CMK (cell line): ENCODE data around the gene CLEC4M.
"Not testable (repeated sequence)": the region's sequence is repeated elsewhere in the genome, so short reads cannot be mapped to it uniquely, and the experiment has no call there.

Source experiments
- DNase-seq: peaks from one replicate; pipeline ENCODE4 v3.0.0-alpha.2; 2010; ENCODE audit warnings: low read depth

CLEC4M gene

DNA sequence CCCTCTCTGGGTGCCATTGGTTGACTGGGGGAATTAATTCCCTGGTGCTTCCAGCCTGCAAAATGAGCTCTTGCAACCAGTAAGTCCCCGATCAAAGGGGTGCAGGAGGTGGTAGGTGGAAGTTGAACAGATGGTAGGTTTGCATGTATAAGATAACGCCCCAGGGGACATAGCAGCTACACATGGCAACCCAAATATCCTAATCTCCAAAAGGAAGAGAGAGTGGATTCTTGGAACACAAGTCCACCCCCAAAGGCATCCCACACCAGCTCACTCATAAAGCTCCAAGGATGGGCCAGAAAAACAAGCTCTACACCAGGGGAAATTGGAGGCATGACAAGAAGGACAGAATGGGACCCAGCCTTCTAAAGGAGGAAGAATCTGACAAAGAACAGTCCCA lies 20.5 kb upstream of the CLEC4M start:
- DNase-seq: no peak

- DNase-seq: no peak
These were observed 20.1 kb upstream of the CLEC4M start for GRCh38 chr19:7742991-7743390.

DNA sequence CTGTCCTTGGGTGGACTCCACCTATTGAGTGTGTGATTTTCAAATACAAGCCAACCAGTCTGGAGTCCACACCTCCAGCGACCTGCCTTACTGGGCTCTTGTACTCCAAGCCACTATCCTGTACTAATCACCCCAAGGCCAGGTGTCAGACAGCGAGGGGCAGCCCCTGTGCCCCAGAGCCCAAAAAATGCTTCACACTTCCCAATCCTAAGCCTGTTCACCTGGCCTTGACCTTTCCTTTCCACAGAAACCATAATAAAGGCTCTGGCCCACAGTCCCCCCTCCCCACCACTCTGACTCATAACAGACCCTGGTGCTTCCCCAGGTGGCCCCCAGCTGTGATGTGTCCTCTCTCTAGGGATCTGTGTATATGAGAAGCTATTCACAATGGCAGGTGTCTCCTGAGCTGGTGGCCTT lies 19.6 kb upstream of the CLEC4M start:
- DNase-seq: no peak

DNA sequence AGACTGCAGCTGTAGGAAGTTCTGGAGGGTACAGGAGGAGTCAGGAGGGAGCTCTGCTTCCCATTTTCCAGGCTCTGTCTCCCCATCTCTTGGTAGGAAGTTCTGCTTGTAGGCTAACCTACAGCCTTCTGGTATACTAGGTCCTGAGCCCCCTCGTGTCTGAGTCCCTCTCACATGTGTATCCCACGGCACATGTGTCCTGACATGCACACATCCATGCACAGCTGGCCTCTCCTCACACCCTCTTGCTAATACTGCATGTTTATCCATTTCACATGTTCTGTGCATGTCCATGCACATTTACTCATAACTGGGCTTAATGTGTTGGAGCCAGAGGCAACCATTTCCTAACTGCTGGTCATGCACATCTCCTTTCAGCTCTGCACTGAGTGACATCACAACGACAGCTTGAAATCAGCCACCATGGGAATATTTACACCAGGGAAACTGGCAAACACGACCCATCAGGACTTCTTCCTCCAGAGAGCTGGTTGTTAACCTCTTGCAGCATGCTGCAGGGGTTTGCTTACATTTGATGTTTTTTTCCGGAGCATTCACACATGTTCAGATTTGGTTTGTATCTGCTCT lies 18.8 kb upstream of the CLEC4M start:
- no peak for DNase-seq

DNA sequence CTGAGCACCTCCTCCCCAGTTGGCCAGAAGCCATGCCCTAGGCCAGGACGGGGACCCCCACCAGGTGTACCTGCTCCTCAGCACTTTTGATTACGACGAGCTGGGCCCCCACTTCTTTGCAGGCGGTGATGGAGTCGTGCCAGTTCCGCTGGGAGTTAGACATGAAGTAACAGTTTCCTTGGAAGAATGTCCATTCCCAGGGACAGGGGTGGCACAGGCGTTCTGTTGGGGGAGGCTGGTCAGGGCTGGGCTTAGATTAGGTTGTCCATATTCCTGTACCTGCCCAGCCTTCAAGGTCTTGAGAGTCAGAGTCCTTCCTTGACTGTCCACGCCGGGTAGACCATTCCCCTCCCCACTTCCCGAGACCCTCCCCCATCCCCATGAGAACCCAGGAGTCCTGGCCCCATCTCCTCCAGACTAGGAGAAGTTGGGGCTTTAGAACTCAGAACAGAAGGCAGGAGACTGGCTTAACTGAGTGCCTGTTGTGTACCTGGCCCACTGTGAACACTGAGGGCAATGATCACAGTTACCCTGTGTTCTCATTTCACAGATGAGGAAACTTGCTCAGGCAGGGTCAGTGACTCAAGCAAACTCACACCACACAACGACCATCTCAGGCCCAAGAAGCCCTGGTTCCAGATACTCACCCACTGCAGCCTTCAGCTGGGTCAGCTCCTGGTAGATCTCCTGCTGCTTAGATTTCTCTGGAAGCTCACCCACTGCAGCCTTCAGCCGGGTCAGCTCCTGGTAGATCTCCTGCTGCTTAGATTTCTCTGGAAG lies 18.0 kb upstream of the CLEC4M start:
- DNase-seq: no peak

- DNase-seq: not testable (repeated sequence)
These were observed 16.7 kb upstream of the CLEC4M start for GRCh38 chr19:7746306-7746705.

- DNase-seq: no peak
These were observed 15.8 kb upstream of the CLEC4M start, which contains the start of gene CD209 for GRCh38 chr19:7746903-7747884. Gene CD209, minus strand, starts transcription at chr19:7747534. Its CDS starts 23 bp downstream, at chr19:7747511.

DNA sequence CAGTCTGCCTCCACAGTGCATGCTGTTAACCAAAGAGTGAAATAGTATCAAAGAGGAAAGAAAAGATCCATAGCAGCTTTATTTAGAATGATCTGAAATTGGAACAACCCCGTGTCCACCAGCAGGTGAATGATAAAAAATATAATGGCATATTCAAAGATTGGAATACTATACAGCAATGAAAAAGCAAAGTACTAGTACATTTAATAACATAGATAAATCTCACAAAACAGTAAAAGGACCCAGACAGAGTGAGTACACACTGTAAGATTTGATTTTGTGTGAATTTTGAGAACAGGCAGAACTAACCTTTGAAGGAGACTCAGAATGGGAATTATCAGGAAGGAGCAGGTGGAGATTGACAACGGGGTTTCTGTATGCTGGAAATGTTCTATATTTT lies 14.9 kb upstream of the CLEC4M start:
- no peak for DNase-seq

DNA sequence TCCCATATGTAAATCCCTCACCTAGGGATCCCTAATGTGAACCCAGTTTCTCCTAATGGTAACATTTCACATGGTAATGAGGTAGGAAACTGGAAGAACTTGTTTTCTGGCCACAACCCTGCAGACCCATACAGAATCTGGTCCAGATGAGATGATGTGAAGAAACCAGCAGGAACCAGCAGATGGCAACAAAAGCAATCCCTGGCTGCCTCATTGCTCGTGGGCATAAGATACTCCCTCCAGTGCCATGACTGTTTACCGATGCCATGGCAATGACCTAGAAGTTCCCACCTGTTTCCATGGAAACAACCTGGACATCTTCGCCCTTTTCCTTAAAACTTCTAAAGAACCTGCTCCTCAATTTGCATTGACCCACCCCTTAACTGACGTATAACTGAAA lies 14.3 kb upstream of the CLEC4M start:
- no peak for DNase-seq

GRCh38 chr19:7751157-7751783 lies 11.8 kb upstream of the CLEC4M start:
- no peak for DNase-seq

DNA sequence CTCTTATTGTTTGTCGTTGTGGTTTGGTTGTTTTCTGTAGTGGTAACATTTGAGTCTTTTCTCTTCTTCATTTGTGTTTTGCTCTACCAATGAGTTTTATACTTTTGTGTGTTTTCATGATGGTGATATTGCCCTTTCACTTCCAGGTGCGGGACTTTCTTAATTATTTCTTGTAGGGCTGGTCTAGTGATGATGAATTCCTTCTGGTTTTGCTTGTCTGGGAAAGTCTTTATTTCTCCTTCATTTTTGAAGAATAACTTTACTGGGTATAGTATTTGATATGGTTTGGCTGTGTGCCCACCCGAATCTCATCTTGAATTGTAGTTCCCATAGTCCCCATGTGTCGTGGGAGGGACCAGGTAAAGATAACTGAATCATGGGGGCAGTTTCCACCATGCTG lies 6.8 kb upstream of the CLEC4M start:
- no peak for DNase-seq

DNA sequence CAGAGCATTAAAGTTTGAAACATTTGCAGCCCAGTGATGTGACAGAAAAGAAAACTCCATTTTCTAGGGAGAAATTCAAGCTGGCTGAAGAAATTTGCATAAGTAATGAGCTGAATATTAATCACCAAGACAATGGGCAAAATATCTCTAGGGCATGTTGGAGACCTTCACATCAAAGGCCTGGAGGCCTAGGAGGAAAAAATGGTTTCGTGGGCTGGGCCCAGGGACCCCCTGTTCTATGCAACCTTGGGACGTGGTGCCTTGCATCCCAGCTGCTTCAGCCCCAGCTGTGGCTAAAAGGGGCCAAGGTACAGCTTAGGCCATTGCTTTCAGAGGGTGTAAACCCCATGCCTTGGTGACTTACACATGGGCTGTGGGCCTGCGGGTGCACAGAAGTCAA lies 5.7 kb upstream of the CLEC4M start:
- DNase-seq: no peak

DNA sequence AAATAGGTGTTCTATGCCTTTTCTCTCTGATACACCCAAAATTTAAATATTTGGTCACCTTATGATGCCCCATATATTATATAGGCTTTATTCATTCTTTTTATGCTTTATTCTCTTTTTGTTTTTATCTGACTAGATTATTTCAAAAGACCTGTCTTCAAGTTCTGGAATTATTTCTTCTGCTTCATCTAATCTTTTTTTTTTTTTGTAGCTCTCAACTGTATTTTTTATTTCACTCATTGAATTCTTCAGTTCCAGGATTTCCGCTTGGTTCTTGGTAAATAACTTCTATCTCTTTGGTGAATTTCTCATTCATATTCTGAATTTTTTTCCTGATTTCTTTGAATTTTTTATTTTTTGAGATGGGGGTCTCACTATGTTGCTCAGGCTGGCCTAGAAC lies 3.9 kb upstream of the CLEC4M start:
- no peak for DNase-seq

- DNase-seq: no peak
These were observed 653 bp downstream of the CLEC4M start for GRCh38 chr19:7763696-7764095.

GRCh38 chr19:7764157-7764556 lies 1.1 kb downstream of the CLEC4M start:
- not testable (repeated sequence) for DNase-seq

GRCh38 chr19:7765043-7765442 lies 2.0 kb downstream of the CLEC4M start:
- DNase-seq: not testable (repeated sequence)

- DNase-seq: no peak
These were observed 3.5 kb downstream of the CLEC4M start for GRCh38 chr19:7766535-7766934.

GRCh38 chr19:7767487-7767886 lies 4.4 kb downstream of the CLEC4M start:
- no peak for DNase-seq

GRCh38 chr19:7769171-7769570 lies 6.1 kb downstream of the CLEC4M start:
- DNase-seq: no peak

DNA sequence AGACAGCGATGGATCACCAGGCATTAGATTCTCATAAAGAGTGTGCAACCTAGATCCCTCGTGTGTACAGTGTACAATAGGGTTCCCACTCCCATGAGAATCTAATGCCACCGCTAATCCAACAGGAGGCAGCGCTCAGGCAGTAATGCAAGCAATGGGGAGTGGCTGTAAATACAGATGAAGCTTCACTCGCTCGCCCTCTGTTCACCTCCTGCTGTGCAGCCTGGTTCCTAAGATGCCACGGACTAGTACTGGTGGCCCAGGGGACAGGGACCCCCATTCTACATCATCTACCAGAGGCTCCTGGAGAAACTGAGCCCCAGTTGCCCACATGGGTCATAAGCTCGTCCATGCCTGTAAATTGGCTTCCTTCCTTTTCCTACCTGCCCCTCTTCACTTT lies 8.0 kb downstream of the CLEC4M start:
- no peak for DNase-seq

- DNase-seq: no peak
These were observed 9.8 kb downstream of the CLEC4M start for GRCh38 chr19:7772752-7773291.

- DNase-seq: no peak
These were observed 10.8 kb downstream of the CLEC4M start for GRCh38 chr19:7773841-7774240.
